Cardiac muscle cell (in vitro differentiated cells and primary cell): ENCODE data around the gene BBIP1. TPM values are rescaled to one million over a fixed set of nuclear protein-coding genes. Genes with fewer than 3 reads are reported as not detected.

ENCODE experiments used
- DNase-seq, 2 donors: peaks; one replicate each; pipeline versions ENCODE4 v3.0.0 to v3.0.0-alpha.2; 2010 to 2017; ENCODE audit warnings: low read depth in 1 of 2, low spot score in 1 of 2
- H3K27ac ChIP-seq: fragments of 200-600 bp; sonication (generic); 2 replicates; pipeline ENCODE4 v1.5.1; 2016
- H3K27me3 ChIP-seq: fragments of 200-600 bp; sonication (generic); 2 replicates; pipeline ENCODE4 v1.6.0; 2016; ENCODE audit warnings: control low read depth
- H3K36me3 ChIP-seq: fragments of 200-600 bp; sonication (generic); 2 replicates; pipeline ENCODE4 v1.5.1; 2016; ENCODE audit warnings: control low read depth
- H3K4me1 ChIP-seq: fragments of 200-600 bp; sonication (generic); 2 replicates; pipeline ENCODE4 v1.8.1; 2017; ENCODE audit warnings: low read depth, mild to moderate bottlenecking, mixed run types
- H3K4me3 ChIP-seq: fragments of 200-600 bp; sonication (generic); 2 replicates; pipeline ENCODE4 v1.5.1; 2016; ENCODE audit warnings: mild to moderate bottlenecking
- H3K9me3 ChIP-seq: fragments of 200-600 bp; sonication (generic); 2 replicates; pipeline ENCODE4 v1.5.1; 2017; ENCODE audit warnings: low read depth, mild to moderate bottlenecking, control low read depth
- CTCF ChIP-seq: IDR thresholded peaks from 2 replicates; pipeline ENCODE4 v1.5.1; 2012; ENCODE audit warnings: low read depth, mild to moderate bottlenecking, low read length
- polyA plus RNA-seq: library from polyadenylated mRNA; unstranded; fragments of >200 nt; fragmentation: Nextera tagmentation; extraction: Ambion mirVana; gene quantifications from 2 replicates; pipeline ENCODE4 v1.2.1, GENCODE V29; 2016
- total RNA-seq: library from RNA; depleted of rRNA; stranded (reverse); fragments of >200 nt; gene quantifications from 2 replicates; pipeline ENCODE4 v1.2.3, GENCODE V29; 2016

Gene BBIP1
- total and polyA plus RNA-seq, 2 experiments from 2014 or later = 10.9 to 28.3 TPM

GRCh38 chr10:110892602-110893288 is 26.2 kb downstream of the BBIP1 start:
- no peaks in the 10 kb centered on the region for H3K4me1 ChIP-seq
- no peaks in the 10 kb centered on the region for H3K27me3 ChIP-seq
- no peak for DNase-seq
- H3K4me3 ChIP-seq = no peak overlapping the region
- H3K36me3 ChIP-seq = peaks cover 44% of the 10 kb centered on the region
- H3K9me3 ChIP-seq = no peaks in the 10 kb centered on the region
- TF ChIP-seq CTCF = no peak
- H3K27ac ChIP-seq = peak overlapping the region; percentile 48

GRCh38 chr10:110887560-110887959 is 31.4 kb downstream of the BBIP1 start:
- H3K4me3 ChIP-seq = no peak overlapping the region
- H3K36me3 ChIP-seq = peaks cover 70% of the 10 kb centered on the region
- no peaks in the 10 kb centered on the region for H3K27me3 ChIP-seq
- no peak for TF ChIP-seq CTCF
- DNase-seq = no peak
- H3K27ac ChIP-seq = no peak overlapping the region
- H3K4me1 ChIP-seq = no peaks in the 10 kb centered on the region
- H3K9me3 ChIP-seq = no peaks in the 10 kb centered on the region

- TF ChIP-seq CTCF = no peak
- H3K27ac ChIP-seq = peak overlapping the region; percentile 7
Measured at GRCh38 chr10:110885932-110886674, 32.9 kb downstream of the BBIP1 start.

GRCh38 chr10:110883924-110884323 is 35.1 kb downstream of the BBIP1 start:
- Histone ChIP-seq H3K27ac (no peak overlapping the region), H3K9me3 (no peaks in the 10 kb centered on the region), H3K4me1 (peaks cover 11% of the 10 kb centered on the region), H3K4me3 (no peak overlapping the region), H3K36me3 (peaks cover 68% of the 10 kb centered on the region), H3K27me3 (no peaks in the 10 kb centered on the region)
- no peak for DNase-seq
- TF ChIP-seq CTCF = no peak

More at GRCh38 chr10:110885932-110886674, 32.9 kb downstream of the BBIP1 start:
- no peaks in the 10 kb centered on the region for H3K4me1 ChIP-seq
- peaks cover 80% of the 10 kb centered on the region for H3K36me3 ChIP-seq
- H3K4me3 ChIP-seq = no peak overlapping the region
- H3K27me3 ChIP-seq = no peaks in the 10 kb centered on the region
- H3K9me3 ChIP-seq = no peaks in the 10 kb centered on the region
- no peak for DNase-seq

GRCh38 chr10:110881905-110882304 is 37.1 kb downstream of the BBIP1 start:
- H3K27me3 ChIP-seq = no peaks in the 10 kb centered on the region
- TF ChIP-seq CTCF = no peak
- no peak for DNase-seq
- H3K4me3 ChIP-seq = no peak overlapping the region
- no peaks in the 10 kb centered on the region for H3K9me3 ChIP-seq
- H3K27ac ChIP-seq = no peak overlapping the region
- peaks cover 60% of the 10 kb centered on the region for H3K36me3 ChIP-seq
- H3K4me1 ChIP-seq = peaks cover 11% of the 10 kb centered on the region
